Measurements from ENCODE around the gene TTC3.
A peak's percentile ranks its signal among the peaks of the same experiment; 100 is the strongest.
"Not testable (repeated sequence)": the region's sequence is repeated elsewhere in the genome, so short reads cannot be mapped to it uniquely, and the experiment has no call there.

The TTC3 gene

GRCh38 chr21:37199057-37199924 is 126.2 kb downstream of the TTC3 start:
- no peak for DNase-seq

- no peak for DNase-seq
Observed at GRCh38 chr21:37200641-37201480, 127.8 kb downstream of the TTC3 start.

- DNase-seq = no peak
Observed at GRCh38 chr21:37202221-37203110, 129.4 kb downstream of the TTC3 start.

- DNase-seq = no peak
Observed at GRCh38 chr21:37204580-37204979, 131.5 kb downstream of the TTC3 start.

- no peak for DNase-seq
Observed at GRCh38 chr21:37206496-37206895, 133.4 kb downstream of the TTC3 start.

GRCh38 chr21:37207441-37208009 is 134.5 kb downstream of the TTC3 start:
- no peak for DNase-seq

GRCh38 chr21:37208056-37208721 is 135.1 kb downstream of the TTC3 start:
- DNase-seq = no peak

- no peak for DNase-seq
Observed at GRCh38 chr21:37208741-37209225, 135.7 kb downstream of the TTC3 start.

GRCh38 chr21:37210130-37210529 is 137.1 kb downstream of the TTC3 start:
- DNase-seq = no peak

GRCh38 chr21:37210799-37211198 is 137.7 kb downstream of the TTC3 start:
- no peak for DNase-seq

- no peak for DNase-seq
Observed at GRCh38 chr21:37214952-37215351, 141.9 kb downstream of the TTC3 start.

- DNase-seq = peak; percentile 34
Observed at GRCh38 chr21:37219761-37220432, 146.8 kb downstream of the TTC3 start.

GRCh38 chr21:37220433-37220980 is 147.5 kb downstream of the TTC3 start:
- DNase-seq = peak; percentile 48

- peak; percentile 97 for DNase-seq
Observed at GRCh38 chr21:37220981-37221664, 148.1 kb downstream of the TTC3 start.

- not testable (repeated sequence) for DNase-seq
Observed at GRCh38 chr21:37222248-37222647, 149.2 kb downstream of the TTC3 start.

- no peak for DNase-seq
Observed at GRCh38 chr21:37223804-37224345, 150.8 kb downstream of the TTC3 start.

GRCh38 chr21:37224861-37225839 is 152.1 kb downstream of the TTC3 start:
- peak; percentile 61 for DNase-seq

Measured in CD4-positive, alpha-beta T cell treated with Interleukin-6 for 4 hours (primary cell).